DND-41 (cell line): Measurements from ENCODE around the gene B4GALNT3.

Experiments used
- ATAC-seq: fragments of 200-7000 bp; cut with Tn5 transposase; 3 replicates; pipeline ENCODE4 v1.9.1; 2021; ENCODE audit warnings: low read depth; ENCODE audit not compliant: insufficient read depth
- DNase-seq: peaks from one replicate; pipeline ENCODE4 v3.0.0-alpha.2; 2020
- H2AFZ ChIP-seq: 2 replicates; pipeline ENCODE4 v1.6.0; 2012; ENCODE audit warnings: low read depth, low read length
- H3K27ac ChIP-seq: 2 replicates; pipeline ENCODE4 v1.5.1; 2012; ENCODE audit warnings: low read length, inconsistent platforms
- H3K27me3 ChIP-seq: fragments of 200-600 bp; sonication (generic); 2 replicates; pipeline ENCODE4 v1.6.0; 2012; ENCODE audit warnings: low read length, mild to moderate bottlenecking, inconsistent platforms; ENCODE audit not compliant: insufficient read depth, poor library complexity
- H3K36me3 ChIP-seq: 2 replicates; pipeline ENCODE4 v1.5.1; 2012; ENCODE audit warnings: low read length, inconsistent platforms; ENCODE audit not compliant: insufficient read depth
- H3K4me1 ChIP-seq: 2 replicates; pipeline ENCODE4 v1.5.1; 2012; ENCODE audit warnings: mild to moderate bottlenecking, low read length; ENCODE audit not compliant: insufficient read depth
- H3K4me2 ChIP-seq: 2 replicates; pipeline ENCODE4 v1.6.0; 2012; ENCODE audit warnings: mild to moderate bottlenecking, moderate library complexity, low read length, inconsistent platforms; ENCODE audit not compliant: insufficient read depth
- H3K4me3 ChIP-seq, 2 experiments: fragments of 200-600 bp in 1 of 2; shearing (Covaris generic) in 1 of 2; 2 replicates each; pipeline ENCODE4 v1.5.1; 2012 to 2016; ENCODE audit warnings: inconsistent platforms in 2 of 2, low read length in 2 of 2, mild to moderate bottlenecking in 2 of 2, low read depth in 1 of 2, moderate library complexity in 1 of 2
- H3K79me2 ChIP-seq: 2 replicates; pipeline ENCODE4 v1.6.0; 2012; ENCODE audit warnings: low read length, inconsistent platforms; ENCODE audit not compliant: insufficient read depth
- H3K9ac ChIP-seq: 2 replicates; pipeline ENCODE4 v1.6.0; 2012; ENCODE audit warnings: low read depth, mild to moderate bottlenecking, inconsistent platforms, low read length, moderate library complexity
- H3K9me3 ChIP-seq: 2 replicates; pipeline ENCODE4 v1.5.1; 2012; ENCODE audit warnings: low read length, moderate library complexity, mild to moderate bottlenecking, inconsistent platforms; ENCODE audit not compliant: insufficient read depth, severe bottlenecking
- H4K20me1 ChIP-seq: 2 replicates; pipeline ENCODE4 v1.6.0; 2012; ENCODE audit warnings: low read length; ENCODE audit not compliant: insufficient read depth
- EZH2 ChIP-seq: IDR thresholded peaks from 3 replicates; pipeline ENCODE4 v1.6.1; 2012; ENCODE audit warnings: borderline replicate concordance, low read depth, mild to moderate bottlenecking, moderate library complexity, low read length, inconsistent platforms; ENCODE audit not compliant: severe bottlenecking
- TF ChIP-seq, protein P1 (sequence below): IDR thresholded peaks from 2 replicates; pipeline ENCODE4 v1.5.1; 2012; ENCODE audit warnings: borderline replicate concordance, low read length, moderate library complexity, mild to moderate bottlenecking; ENCODE audit not compliant: poor library complexity, severe bottlenecking; ENCODE audit errors: extremely low read depth

Gene B4GALNT3

DNA sequence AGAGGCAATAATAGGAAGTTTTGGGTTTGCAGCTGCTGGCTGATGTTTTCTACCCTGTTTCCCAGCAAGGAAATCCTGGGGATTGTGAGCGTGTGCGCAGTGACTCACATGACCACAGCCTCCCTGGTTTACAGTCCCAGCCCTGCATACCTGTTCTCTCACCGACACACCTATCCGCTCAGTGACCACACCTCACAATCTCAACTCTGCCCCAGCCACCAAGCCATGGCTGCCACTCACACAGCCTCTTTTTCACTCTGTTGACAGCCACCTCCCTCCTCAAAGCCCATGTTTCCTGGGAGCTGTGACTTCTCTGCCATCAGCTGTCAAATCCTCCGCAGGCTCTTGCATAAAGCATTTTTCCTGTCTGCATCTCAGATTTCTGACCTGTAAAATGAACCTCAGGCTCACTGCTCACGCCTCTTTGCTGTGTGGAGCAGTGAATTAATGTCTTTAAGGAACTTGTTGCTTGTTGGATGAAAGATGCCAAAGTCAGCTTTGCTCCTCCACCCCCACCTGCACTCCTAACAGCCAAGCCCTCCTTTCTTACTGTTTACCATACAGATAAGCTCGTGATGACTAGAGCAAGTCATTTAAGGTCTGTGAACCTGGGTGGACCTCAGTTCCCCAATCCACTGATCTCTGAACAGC lies 43.5 kb downstream of the B4GALNT3 start:
- Histone ChIP-seq H2AFZ (no peak overlapping the region), H4K20me1 (0 out of 2 replicates have a peak, but pooled peaks cover 6% of the 10 kb centered on the region), H3K9me3 (no peaks in the 10 kb centered on the region), H3K36me3 (no peaks in the 10 kb centered on the region), H3K4me2 (no peak overlapping the region), H3K79me2 (no peaks in the 10 kb centered on the region), H3K9ac (no peak overlapping the region), H3K4me1 (no peaks in the 10 kb centered on the region), H3K27me3 (peaks cover 34% of the 10 kb centered on the region), H3K4me3 (no peak overlapping the region), H3K27ac (no peak overlapping the region)
- TF ChIP-seq, protein P1, sequence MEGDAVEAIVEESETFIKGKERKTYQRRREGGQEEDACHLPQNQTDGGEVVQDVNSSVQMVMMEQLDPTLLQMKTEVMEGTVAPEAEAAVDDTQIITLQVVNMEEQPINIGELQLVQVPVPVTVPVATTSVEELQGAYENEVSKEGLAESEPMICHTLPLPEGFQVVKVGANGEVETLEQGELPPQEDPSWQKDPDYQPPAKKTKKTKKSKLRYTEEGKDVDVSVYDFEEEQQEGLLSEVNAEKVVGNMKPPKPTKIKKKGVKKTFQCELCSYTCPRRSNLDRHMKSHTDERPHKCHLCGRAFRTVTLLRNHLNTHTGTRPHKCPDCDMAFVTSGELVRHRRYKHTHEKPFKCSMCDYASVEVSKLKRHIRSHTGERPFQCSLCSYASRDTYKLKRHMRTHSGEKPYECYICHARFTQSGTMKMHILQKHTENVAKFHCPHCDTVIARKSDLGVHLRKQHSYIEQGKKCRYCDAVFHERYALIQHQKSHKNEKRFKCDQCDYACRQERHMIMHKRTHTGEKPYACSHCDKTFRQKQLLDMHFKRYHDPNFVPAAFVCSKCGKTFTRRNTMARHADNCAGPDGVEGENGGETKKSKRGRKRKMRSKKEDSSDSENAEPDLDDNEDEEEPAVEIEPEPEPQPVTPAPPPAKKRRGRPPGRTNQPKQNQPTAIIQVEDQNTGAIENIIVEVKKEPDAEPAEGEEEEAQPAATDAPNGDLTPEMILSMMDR, result no peak
- TF ChIP-seq EZH2, result no peak
- ATAC-seq (no peak), DNase-seq (no peak)

DNA sequence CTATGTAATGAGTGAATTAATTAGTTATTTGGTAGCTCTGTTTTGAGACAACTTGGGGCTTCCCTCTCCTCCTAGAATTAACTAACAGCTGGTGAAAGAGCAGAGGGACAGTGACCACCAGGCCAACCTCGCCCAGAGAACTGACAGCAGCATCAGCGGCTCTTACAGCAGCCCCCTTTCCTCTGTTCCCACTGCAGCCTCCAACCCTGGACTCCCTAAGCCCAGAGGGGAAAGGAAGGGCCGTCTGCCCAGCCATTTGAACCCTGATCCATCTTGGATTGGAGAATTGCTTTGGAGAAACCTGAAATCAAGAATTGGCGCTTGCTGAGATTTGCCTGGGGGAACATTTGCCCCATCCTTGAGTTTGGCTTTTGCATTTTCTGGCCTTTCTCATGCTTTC lies 45.5 kb downstream of the B4GALNT3 start:
- Histone ChIP-seq H3K79me2 (no peaks in the 10 kb centered on the region), H3K4me2 (no peak overlapping the region), H3K27ac (no peak overlapping the region), H4K20me1 (0 out of 2 replicates have a peak, but pooled peaks cover 6% of the 10 kb centered on the region), H3K9me3 (no peaks in the 10 kb centered on the region), H3K9ac (no peak overlapping the region), H3K4me1 (no peaks in the 10 kb centered on the region), H3K27me3 (peaks cover 33% of the 10 kb centered on the region), H3K36me3 (no peaks in the 10 kb centered on the region), H3K4me3 (no peak overlapping the region), H2AFZ (no peak overlapping the region)
- TF ChIP-seq, protein P1, result no peak
- TF ChIP-seq EZH2, result no peak
- ATAC-seq (no peak), DNase-seq (no peak)

DNA sequence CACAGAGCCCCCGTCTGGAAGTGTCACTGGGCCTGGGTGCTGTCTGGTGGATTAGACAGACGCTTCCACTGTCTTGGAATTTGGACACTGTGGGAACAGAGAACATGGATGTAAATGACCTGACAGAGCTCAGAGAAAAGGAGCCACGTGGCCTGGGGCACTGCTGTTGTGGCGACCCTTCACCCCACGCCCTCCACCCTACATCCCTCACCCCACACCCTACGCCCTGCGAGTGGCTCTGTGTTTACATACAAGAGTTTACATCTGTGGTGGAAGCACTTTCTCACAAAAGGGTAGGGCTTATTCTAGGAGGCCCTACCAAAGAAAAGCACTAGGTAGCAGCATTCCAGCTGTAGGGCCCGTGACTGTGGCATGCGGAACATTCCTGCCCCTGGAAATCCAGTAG lies 47.7 kb downstream of the B4GALNT3 start:
- no peak overlapping the region for H3K9ac ChIP-seq
- H3K36me3 ChIP-seq, result no peaks in the 10 kb centered on the region
- peaks cover 24% of the 10 kb centered on the region for H3K27me3 ChIP-seq
- H2AFZ ChIP-seq, result no peak overlapping the region
- no peak for ATAC-seq
- no peaks in the 10 kb centered on the region for H3K79me2 ChIP-seq
- no peaks in the 10 kb centered on the region for H3K4me1 ChIP-seq
- H4K20me1 ChIP-seq, result 0 out of 2 replicates have a peak, but pooled peaks cover under 1% of the 10 kb centered on the region
- TF ChIP-seq, protein P1, result no peak
- no peak for TF ChIP-seq EZH2
- DNase-seq, result no peak
- no peaks in the 10 kb centered on the region for H3K9me3 ChIP-seq
- no peak overlapping the region for H3K27ac ChIP-seq
- H3K4me2 ChIP-seq, result no peak overlapping the region
- H3K4me3 ChIP-seq, result no peak overlapping the region

- no peaks in the 10 kb centered on the region for H3K4me1 ChIP-seq
- TF ChIP-seq, protein P1, result no peak
- no peak for TF ChIP-seq EZH2
- H3K36me3 ChIP-seq, result no peaks in the 10 kb centered on the region
- no peak overlapping the region for H3K4me3 ChIP-seq
- H4K20me1 ChIP-seq, result no peaks in the 10 kb centered on the region
- H3K9me3 ChIP-seq, result no peaks in the 10 kb centered on the region
- H3K27ac ChIP-seq, result no peak overlapping the region
- H3K9ac ChIP-seq, result no peak overlapping the region
- DNase-seq (no peak), ATAC-seq (no peak)
- H3K79me2 ChIP-seq, result no peaks in the 10 kb centered on the region
- no peak overlapping the region for H2AFZ ChIP-seq
- H3K27me3 ChIP-seq, result peaks cover 21% of the 10 kb centered on the region
- H3K4me2 ChIP-seq, result no peak overlapping the region
These were observed 48.4 kb downstream of the B4GALNT3 start for GRCh38 chr12:508145-508544.
